Keratinocyte (primary cell): ENCODE results near the gene HCAR2. TPM values are rescaled to one million over a fixed set of nuclear protein-coding genes. Genes with fewer than 3 reads are reported as not detected.
"Not testable (repeated sequence)": the region's sequence is repeated elsewhere in the genome, so short reads cannot be mapped to it uniquely, and the experiment has no call there.

Source experiments
- DNase-seq: peaks from one replicate; pipeline ENCODE4 v3.0.0-alpha.2; 2011; ENCODE audit warnings: low read depth, missing footprints, low spot score
- FAIRE-seq: peaks from 2 replicates; lab custom pipeline; 2011; peaks lifted over from hg19 to GRCh38; lab: Jason Lieb, UNC
- H2AFZ ChIP-seq: 2 replicates; pipeline ENCODE4 v1.6.0; 2012; ENCODE audit warnings: low read length, control low read depth, inconsistent platforms; ENCODE audit not compliant: control insufficient read depth
- H3K27ac ChIP-seq: 2 replicates; pipeline ENCODE4 v1.5.1; 2011; ENCODE audit warnings: low read length; ENCODE audit not compliant: control insufficient read depth, insufficient read depth
- H3K27me3 ChIP-seq: 3 replicates; pipeline ENCODE4 v1.6.0; 2011; ENCODE audit warnings: low read length; ENCODE audit not compliant: control insufficient read depth, insufficient read depth; ENCODE audit errors: extremely low read depth
- H3K36me3 ChIP-seq, 2 experiments: 2 replicates in 1 of 2; 3 replicates in 1 of 2; pipeline ENCODE4 v1.5.1; 2011; ENCODE audit warnings: low read length in 2 of 2, mild to moderate bottlenecking in 1 of 2; ENCODE audit not compliant: control insufficient read depth in 2 of 2, insufficient read depth in 2 of 2; ENCODE audit errors: extremely low read depth in 1 of 2
- H3K4me1 ChIP-seq: 3 replicates; pipeline ENCODE4 v1.5.1; 2011; ENCODE audit warnings: low read length; ENCODE audit not compliant: control insufficient read depth, insufficient read depth; ENCODE audit errors: extremely low read depth
- H3K4me2 ChIP-seq: 3 replicates; pipeline ENCODE4 v1.6.0; 2011; ENCODE audit warnings: low read depth, low read length; ENCODE audit not compliant: control insufficient read depth, insufficient read depth; ENCODE audit errors: extremely low read depth
- H3K4me3 ChIP-seq, 3 experiments: fragments of 200-600 bp in 1 of 3; sonication (generic) in 1 of 3; 2 replicates in 2 of 3; 3 replicates in 1 of 3; pipeline ENCODE4 v1.5.1; 2011 to 2016; ENCODE audit warnings: low read length in 3 of 3, mild to moderate bottlenecking in 3 of 3, control low read depth in 2 of 3, inconsistent platforms in 1 of 3, low read depth in 1 of 3, mixed read lengths in 1 of 3, mixed run types in 1 of 3, moderate library complexity in 1 of 3; ENCODE audit not compliant: control insufficient read depth in 2 of 3, insufficient read depth in 2 of 3; ENCODE audit errors: extremely low read depth in 1 of 3
- H3K79me2 ChIP-seq: 2 replicates; pipeline ENCODE4 v1.6.0; 2012; ENCODE audit warnings: low read length; ENCODE audit not compliant: control insufficient read depth, insufficient read depth
- H3K9ac ChIP-seq: 3 replicates; pipeline ENCODE4 v1.6.0; 2011; ENCODE audit warnings: low read length; ENCODE audit not compliant: control insufficient read depth, insufficient read depth; ENCODE audit errors: extremely low read depth
- H3K9me1 ChIP-seq: 3 replicates; pipeline ENCODE4 v1.6.0; 2011; ENCODE audit warnings: low read length; ENCODE audit not compliant: control insufficient read depth, insufficient read depth; ENCODE audit errors: extremely low read depth
- H3K9me3 ChIP-seq: 2 replicates; pipeline ENCODE4 v1.5.1; 2012; ENCODE audit warnings: low read depth, low read length; ENCODE audit not compliant: control insufficient read depth
- H4K20me1 ChIP-seq: 3 replicates; pipeline ENCODE4 v1.6.0; 2011; ENCODE audit warnings: low read length; ENCODE audit not compliant: control insufficient read depth, insufficient read depth; ENCODE audit errors: extremely low read depth
- CTCF ChIP-seq, 3 experiments: IDR thresholded peaks in 1 of 3; conservative IDR thresholded peaks in 1 of 3; optimal IDR thresholded peaks in 1 of 3; 2 replicates in 2 of 3; 3 replicates in 1 of 3; pipeline versions ENCODE3 to v1.5.1; 2011; ENCODE audit warnings: low read length in 3 of 3, mild to moderate bottlenecking in 3 of 3, moderate library complexity in 2 of 3, control low read depth in 1 of 3, inconsistent platforms in 1 of 3; ENCODE audit not compliant: insufficient read depth in 2 of 3; ENCODE audit errors: extremely low read depth in 1 of 3
- EZH2 ChIP-seq: IDR thresholded peaks from one replicate; pipeline ENCODE4 v1.6.1; 2012; ENCODE audit warnings: inconsistent platforms, mild to moderate bottlenecking, low read length, moderate library complexity
- dilution Hi-C: fragments of 300-500 bp; cut with MboI; formaldehyde crosslinking; loops from one replicate; pipeline ENCODE4 v1.7.0; 2020; ENCODE audit warnings: low sequenced_read_pairs; ENCODE audit not compliant: extremely low pct_ligation_motif_present
- polyA plus RNA-seq, 5 experiments: library from polyadenylated mRNA; depleted of rRNA in 3 of 5; stranded (reverse) in 3 of 5; stranded (forward) in 1 of 5; unstranded in 1 of 5; fragments of >200 nt; gene quantifications; 1 replicate in 1 of 5; 2 replicates in 3 of 5; 3 replicates in 1 of 5; pipeline versions ENCODE4 v1.2.1 to v1.2.3, GENCODE V29; 2011 to 2012; ENCODE audit warnings: missing spikeins in 2 of 5, low read depth in 1 of 5, low replicate concordance in 1 of 5

The HCAR2 gene
- polyA plus RNA-seq, 1 donor (not counting 4 experiments of a cell fraction or from before 2014, with no cell fraction given): 18.3 TPM

- FAIRE-seq, H4K20me1 ChIP-seq, H3K9ac ChIP-seq, H3K9me3 ChIP-seq, H3K36me3 ChIP-seq, DNase-seq, H3K9me1 ChIP-seq, H3K4me3 ChIP-seq, H3K27me3 ChIP-seq, H2AFZ ChIP-seq, H3K27ac ChIP-seq, H3K4me2 ChIP-seq, dilution Hi-C loops, H3K79me2 ChIP-seq: not testable (repeated sequence)
- H3K4me1 ChIP-seq: peaks cover 16% of the 10 kb centered on the region
Observed at GRCh38 chr12:122676015-122676414, 27.1 kb downstream of the HCAR2 start.

DNA sequence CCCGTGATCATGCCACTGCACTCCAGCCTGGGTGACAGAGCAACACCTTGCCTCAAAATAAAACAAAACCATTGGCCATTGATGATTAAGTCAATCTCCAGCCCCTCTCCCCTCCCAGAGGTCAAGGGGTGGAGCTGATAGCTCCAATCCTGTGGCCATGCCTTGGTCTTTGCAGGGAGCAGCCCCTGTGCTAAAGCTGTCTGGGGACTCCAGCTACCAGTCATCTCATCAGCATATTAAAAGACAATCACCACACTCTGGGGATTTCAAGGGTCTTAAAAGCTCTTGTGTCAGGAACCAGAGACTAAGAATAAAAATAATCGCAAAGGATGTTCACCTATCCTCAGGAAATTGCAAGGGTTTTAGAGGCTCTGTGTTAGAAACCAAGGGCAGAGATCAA lies 30.6 kb downstream of the HCAR2 start:
- Histone ChIP-seq H3K4me1 (no peaks in the 10 kb centered on the region), H3K9ac (no peak overlapping the region), H3K36me3 (no peaks in the 10 kb centered on the region), H3K4me3 (no peak overlapping the region), H3K27ac (no peak overlapping the region), H3K9me1 (no peaks in the 10 kb centered on the region), H2AFZ (no peak overlapping the region), H3K79me2 (no peaks in the 10 kb centered on the region), H3K4me2 (no peak overlapping the region), H3K9me3 (no peaks in the 10 kb centered on the region), H4K20me1 (no peaks in the 10 kb centered on the region), H3K27me3 (no peaks in the 10 kb centered on the region)
- FAIRE-seq (no peak), DNase-seq (no peak)
- TF ChIP-seq EZH2 (no peak), CTCF (optimal IDR thresholded peaks at IDR 0.05 in 1 of 3, IDR thresholded peaks at IDR 0.05 in 1 of 3, conservative IDR thresholded peaks at IDR 0.05 in 1 of 3; ENCODE audit: extremely low read depth in 1 of 3, insufficient read depth in 2 of 3, low read length in 3 of 3) (no peak)
- dilution Hi-C loops: no loop called here

DNA sequence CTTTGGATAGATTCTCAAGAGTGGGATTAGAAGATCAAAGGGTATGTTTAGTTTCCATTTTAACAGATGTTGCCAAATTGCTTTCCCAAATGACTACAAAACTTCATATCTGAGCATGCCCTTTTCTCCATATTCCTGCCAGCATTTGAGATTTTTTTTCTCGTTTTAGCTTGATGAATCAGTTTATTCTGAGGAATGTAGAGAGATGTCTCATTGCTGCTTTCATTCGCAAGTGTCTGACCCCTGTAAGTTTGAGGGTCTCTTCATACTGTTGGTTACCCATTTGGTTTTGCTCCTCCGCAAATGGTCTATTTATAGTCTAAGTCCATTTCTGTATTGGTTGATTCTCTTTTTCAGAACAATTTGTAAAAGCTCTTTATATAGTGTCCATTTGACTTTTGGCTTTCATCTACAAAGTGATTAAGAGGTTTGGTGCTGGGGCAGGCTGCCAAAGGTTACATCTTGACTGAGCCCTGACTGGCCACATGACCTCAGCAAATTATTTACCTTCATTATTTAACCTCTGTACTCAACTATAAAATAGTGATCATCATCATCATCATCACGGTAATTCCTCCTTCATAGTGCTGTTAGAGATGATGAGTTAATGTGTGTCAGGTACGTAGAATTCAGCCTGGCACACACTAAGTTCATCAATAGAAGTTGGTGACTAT lies 33.6 kb downstream of the HCAR2 start:
- H3K9me1 ChIP-seq: no peaks in the 10 kb centered on the region
- H3K27ac ChIP-seq: no peak overlapping the region
- no peaks in the 10 kb centered on the region for H3K36me3 ChIP-seq
- FAIRE-seq: no peak
- H3K9me3 ChIP-seq: no peaks in the 10 kb centered on the region
- H3K79me2 ChIP-seq: no peaks in the 10 kb centered on the region
- H3K9ac ChIP-seq: no peak overlapping the region
- no peaks in the 10 kb centered on the region for H4K20me1 ChIP-seq
- TF ChIP-seq EZH2 (no peak), CTCF (optimal IDR thresholded peaks at IDR 0.05 in 1 of 3, IDR thresholded peaks at IDR 0.05 in 1 of 3, conservative IDR thresholded peaks at IDR 0.05 in 1 of 3; ENCODE audit: extremely low read depth in 1 of 3, insufficient read depth in 2 of 3, low read length in 3 of 3) (no peak)
- no peak for DNase-seq
- no peak overlapping the region for H2AFZ ChIP-seq
- H3K4me2 ChIP-seq: no peak overlapping the region
- no peaks in the 10 kb centered on the region for H3K27me3 ChIP-seq
- H3K4me3 ChIP-seq: no peak overlapping the region
- no peaks in the 10 kb centered on the region for H3K4me1 ChIP-seq
- dilution Hi-C loops: no loop called here
